Fibroblast of lung (primary cell): ENCODE results near the gene NBPF4. TPM values are rescaled to one million over a fixed set of nuclear protein-coding genes. Genes with fewer than 3 reads are reported as not detected.

Experiments used
- DNase-seq, 2 donors: peaks; one replicate each; pipeline versions ENCODE4 v3.0.0 to v3.0.0-alpha.2; 2010; ENCODE audit warnings: low read depth in 2 of 2
- H2AFZ ChIP-seq: 2 replicates; pipeline ENCODE4 v1.5.1; 2012; ENCODE audit warnings: low read length, control low read depth, inconsistent platforms
- H3K27ac ChIP-seq: 2 replicates; pipeline ENCODE4 v1.5.1; 2011; ENCODE audit warnings: low read length, control low read depth; ENCODE audit not compliant: insufficient read depth
- H3K27me3 ChIP-seq: 2 replicates; pipeline ENCODE4 v1.5.1; 2011; ENCODE audit warnings: mild to moderate bottlenecking, low read length; ENCODE audit not compliant: control insufficient read depth, insufficient read depth
- H3K36me3 ChIP-seq: 2 replicates; pipeline ENCODE4 v1.5.1; 2011; ENCODE audit warnings: low read length; ENCODE audit not compliant: control insufficient read depth, insufficient read depth
- H3K4me1 ChIP-seq: 2 replicates; pipeline ENCODE4 v1.5.1; 2011; ENCODE audit warnings: low read length; ENCODE audit not compliant: control insufficient read depth, insufficient read depth; ENCODE audit errors: extremely low read depth
- H3K4me2 ChIP-seq: 2 replicates; pipeline ENCODE4 v1.5.1; 2011; ENCODE audit warnings: low read length, control low read depth; ENCODE audit not compliant: insufficient read depth; ENCODE audit errors: extremely low read depth
- H3K4me3 ChIP-seq, 4 experiments: fragments of 200-600 bp in 1 of 4; sonication (generic) in 1 of 4; replicated peaks in 1 of 4; 2 replicates each; pipeline ENCODE4 v1.5.1; 2011 to 2016; ENCODE audit warnings: low read length in 4 of 4, low read depth in 3 of 4, mild to moderate bottlenecking in 3 of 4, control low read depth in 2 of 4, inconsistent platforms in 1 of 4, mixed read lengths in 1 of 4; ENCODE audit not compliant: insufficient read depth in 1 of 4; ENCODE audit errors: control extremely low read depth in 1 of 4
- H3K79me2 ChIP-seq: 2 replicates; pipeline ENCODE4 v1.5.1; 2012; ENCODE audit warnings: mild to moderate bottlenecking, low read length, inconsistent platforms; ENCODE audit not compliant: control insufficient read depth, insufficient read depth
- H3K9ac ChIP-seq: 2 replicates; pipeline ENCODE4 v1.5.1; 2011; ENCODE audit warnings: mild to moderate bottlenecking, low read length, control low read depth; ENCODE audit not compliant: insufficient read depth
- H3K9me3 ChIP-seq: 2 replicates; pipeline ENCODE4 v1.5.1; 2012; ENCODE audit warnings: low read depth, low read length; ENCODE audit not compliant: control insufficient read depth, insufficient read depth
- H4K20me1 ChIP-seq: 2 replicates; pipeline ENCODE4 v1.5.1; 2011; ENCODE audit warnings: low read length; ENCODE audit not compliant: control insufficient read depth, insufficient read depth; ENCODE audit errors: extremely low read depth
- EZH2 ChIP-seq: IDR thresholded peaks from 2 replicates; pipeline ENCODE4 v1.5.1; 2012; ENCODE audit warnings: low read length, control low read depth, mild to moderate bottlenecking; ENCODE audit errors: missing control alignments
- polyA plus RNA-seq, 2 donors: library from polyadenylated mRNA; depleted of rRNA in 1 of 2; stranded (reverse) in 1 of 2; unstranded in 1 of 2; fragments of >200 nt; gene quantifications; 2 replicates each; pipeline ENCODE4 v1.2.1, GENCODE V29; 2011 to 2012; ENCODE audit warnings: missing spikeins in 1 of 2
- total RNA-seq: library from RNA; depleted of rRNA; stranded (reverse); fragments of >200 nt; gene quantifications from 2 replicates; pipeline ENCODE4 v1.2.1, GENCODE V29; 2014
- TF ChIP-seq, protein P1 (sequence below), 2 donors: IDR thresholded peaks in 1 of 2; conservative IDR thresholded peaks in 1 of 2; 1 replicate in 1 of 2; 2 replicates in 1 of 2; pipeline ENCODE4 v1.5.1; 2011 to 2012; ENCODE audit warnings: low read length in 2 of 2, control low read depth in 1 of 2, inconsistent platforms in 1 of 2, low read depth in 1 of 2, mild to moderate bottlenecking in 1 of 2

Gene NBPF4
- total and polyA plus RNA-seq, 2 donors (not counting 1 experiment from before 2014, with no cell fraction given), result not detected

DNA sequence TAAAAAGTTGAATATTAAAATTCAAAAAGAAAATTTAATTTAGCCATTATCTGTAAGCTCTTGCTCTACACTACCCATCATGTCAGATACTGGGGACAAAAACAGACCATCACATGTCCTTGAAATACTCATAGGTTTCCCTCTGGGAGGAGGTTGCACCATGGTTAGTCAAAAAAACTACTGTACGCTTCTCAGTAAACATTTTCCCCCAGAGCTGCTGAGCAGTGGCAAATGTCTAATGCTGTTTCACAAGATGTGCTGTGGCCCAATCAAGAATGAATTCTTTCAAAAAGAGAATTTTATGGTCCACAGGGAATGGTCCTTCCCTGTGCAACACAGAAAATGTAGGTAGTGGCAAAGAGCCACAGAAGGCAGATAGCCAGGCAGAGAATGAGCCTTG, 49.8 kb downstream of the NBPF4 start:
- Histone ChIP-seq H4K20me1 (no peaks in the 10 kb centered on the region), H3K79me2 (peaks cover 79% of the 10 kb centered on the region), H3K36me3 (peaks cover 9% of the 10 kb centered on the region), H3K9me3 (no peaks in the 10 kb centered on the region), H2AFZ (no peak overlapping the region), H3K27me3 (no peaks in the 10 kb centered on the region), H3K4me2 (no peak overlapping the region), H3K27ac (no peak overlapping the region), H3K4me1 (no peaks in the 10 kb centered on the region), H3K9ac (no peak overlapping the region), H3K4me3 (no peak overlapping the region)
- no peak for DNase-seq
- TF ChIP-seq EZH2, result no peak
- TF ChIP-seq, protein P1, sequence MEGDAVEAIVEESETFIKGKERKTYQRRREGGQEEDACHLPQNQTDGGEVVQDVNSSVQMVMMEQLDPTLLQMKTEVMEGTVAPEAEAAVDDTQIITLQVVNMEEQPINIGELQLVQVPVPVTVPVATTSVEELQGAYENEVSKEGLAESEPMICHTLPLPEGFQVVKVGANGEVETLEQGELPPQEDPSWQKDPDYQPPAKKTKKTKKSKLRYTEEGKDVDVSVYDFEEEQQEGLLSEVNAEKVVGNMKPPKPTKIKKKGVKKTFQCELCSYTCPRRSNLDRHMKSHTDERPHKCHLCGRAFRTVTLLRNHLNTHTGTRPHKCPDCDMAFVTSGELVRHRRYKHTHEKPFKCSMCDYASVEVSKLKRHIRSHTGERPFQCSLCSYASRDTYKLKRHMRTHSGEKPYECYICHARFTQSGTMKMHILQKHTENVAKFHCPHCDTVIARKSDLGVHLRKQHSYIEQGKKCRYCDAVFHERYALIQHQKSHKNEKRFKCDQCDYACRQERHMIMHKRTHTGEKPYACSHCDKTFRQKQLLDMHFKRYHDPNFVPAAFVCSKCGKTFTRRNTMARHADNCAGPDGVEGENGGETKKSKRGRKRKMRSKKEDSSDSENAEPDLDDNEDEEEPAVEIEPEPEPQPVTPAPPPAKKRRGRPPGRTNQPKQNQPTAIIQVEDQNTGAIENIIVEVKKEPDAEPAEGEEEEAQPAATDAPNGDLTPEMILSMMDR (conservative IDR thresholded peaks at IDR 0.05 in 1 of 2, IDR thresholded peaks at IDR 0.05 in 1 of 2; ENCODE audit: low read depth in 1 of 2, low read length in 2 of 2), result no peak

DNA sequence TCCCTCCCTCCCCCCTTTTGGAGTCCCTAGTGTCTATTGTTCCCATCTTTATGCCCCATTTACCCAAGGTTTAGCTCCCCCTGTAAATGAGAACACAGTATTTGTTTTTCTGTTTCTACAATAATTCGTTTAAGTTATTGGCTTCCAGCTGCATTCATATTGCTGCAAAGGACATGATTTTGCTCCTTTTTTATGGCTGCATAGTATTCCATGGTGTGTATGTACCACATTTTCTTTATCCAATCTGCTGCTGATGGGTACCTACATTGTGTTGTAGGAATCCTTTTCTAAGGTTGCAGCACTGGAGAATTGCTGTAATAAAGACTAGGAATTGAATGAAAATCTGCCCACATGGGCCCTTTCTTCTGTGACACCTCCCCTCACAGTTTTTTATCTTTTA, 50.5 kb downstream of the NBPF4 start:
- Histone ChIP-seq H3K9me3 (no peaks in the 10 kb centered on the region), H3K27ac (no peak overlapping the region), H3K27me3 (no peaks in the 10 kb centered on the region), H4K20me1 (no peaks in the 10 kb centered on the region), H3K36me3 (peaks cover 9% of the 10 kb centered on the region), H2AFZ (no peak overlapping the region), H3K4me1 (no peaks in the 10 kb centered on the region), H3K79me2 (peaks cover 79% of the 10 kb centered on the region), H3K9ac (no peak overlapping the region), H3K4me2 (no peak overlapping the region), H3K4me3 (no peak overlapping the region)
- DNase-seq, result no peak
- TF ChIP-seq, protein P1 (conservative IDR thresholded peaks at IDR 0.05 in 1 of 2, IDR thresholded peaks at IDR 0.05 in 1 of 2; ENCODE audit: low read depth in 1 of 2, low read length in 2 of 2), result no peak
- TF ChIP-seq EZH2, result no peak

DNA sequence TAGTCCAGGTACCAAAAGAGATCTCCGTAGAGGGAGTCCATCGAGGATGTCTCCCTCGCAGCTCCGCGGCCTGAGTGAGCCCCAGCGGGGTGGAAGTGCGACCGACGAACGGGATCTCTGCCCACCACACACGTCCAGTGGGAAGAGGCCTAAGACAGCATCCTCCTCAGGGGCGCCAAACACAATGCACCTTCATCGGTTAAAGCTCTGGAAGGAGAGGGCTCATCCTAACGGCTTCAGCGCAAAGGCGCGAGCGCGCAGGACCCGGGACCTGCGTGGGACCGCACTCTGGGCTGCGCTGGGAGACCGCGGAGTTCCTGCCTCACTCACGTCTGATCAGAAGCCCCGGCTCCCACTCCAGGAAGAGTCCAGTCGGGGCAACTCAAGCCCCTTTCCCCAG, 51.3 kb downstream of the NBPF4 start:
- no peaks in the 10 kb centered on the region for H3K9me3 ChIP-seq
- no peaks in the 10 kb centered on the region for H4K20me1 ChIP-seq
- H3K27me3 ChIP-seq, result no peaks in the 10 kb centered on the region
- no peak overlapping the region for H3K4me2 ChIP-seq
- no peak overlapping the region for H3K4me3 ChIP-seq
- H2AFZ ChIP-seq, result no peak overlapping the region
- H3K79me2 ChIP-seq, result peaks cover 78% of the 10 kb centered on the region
- DNase-seq, result no peak
- no peak overlapping the region for H3K9ac ChIP-seq
- no peak overlapping the region for H3K27ac ChIP-seq
- peaks cover 9% of the 10 kb centered on the region for H3K36me3 ChIP-seq
- no peaks in the 10 kb centered on the region for H3K4me1 ChIP-seq
- TF ChIP-seq, protein P1 (conservative IDR thresholded peaks at IDR 0.05 in 1 of 2, IDR thresholded peaks at IDR 0.05 in 1 of 2; ENCODE audit: low read depth in 1 of 2, low read length in 2 of 2), result no peak
- no peak for TF ChIP-seq EZH2
